GM21367 (cell line): ENCODE results near the gene NTM.

Source experiments
- ATAC-seq: cut with Tn5 transposase; IDR thresholded peaks from one replicate; pipeline ENCODE4 v1.9.1; 2021; ENCODE audit not compliant: unreplicated experiment

The NTM gene

DNA sequence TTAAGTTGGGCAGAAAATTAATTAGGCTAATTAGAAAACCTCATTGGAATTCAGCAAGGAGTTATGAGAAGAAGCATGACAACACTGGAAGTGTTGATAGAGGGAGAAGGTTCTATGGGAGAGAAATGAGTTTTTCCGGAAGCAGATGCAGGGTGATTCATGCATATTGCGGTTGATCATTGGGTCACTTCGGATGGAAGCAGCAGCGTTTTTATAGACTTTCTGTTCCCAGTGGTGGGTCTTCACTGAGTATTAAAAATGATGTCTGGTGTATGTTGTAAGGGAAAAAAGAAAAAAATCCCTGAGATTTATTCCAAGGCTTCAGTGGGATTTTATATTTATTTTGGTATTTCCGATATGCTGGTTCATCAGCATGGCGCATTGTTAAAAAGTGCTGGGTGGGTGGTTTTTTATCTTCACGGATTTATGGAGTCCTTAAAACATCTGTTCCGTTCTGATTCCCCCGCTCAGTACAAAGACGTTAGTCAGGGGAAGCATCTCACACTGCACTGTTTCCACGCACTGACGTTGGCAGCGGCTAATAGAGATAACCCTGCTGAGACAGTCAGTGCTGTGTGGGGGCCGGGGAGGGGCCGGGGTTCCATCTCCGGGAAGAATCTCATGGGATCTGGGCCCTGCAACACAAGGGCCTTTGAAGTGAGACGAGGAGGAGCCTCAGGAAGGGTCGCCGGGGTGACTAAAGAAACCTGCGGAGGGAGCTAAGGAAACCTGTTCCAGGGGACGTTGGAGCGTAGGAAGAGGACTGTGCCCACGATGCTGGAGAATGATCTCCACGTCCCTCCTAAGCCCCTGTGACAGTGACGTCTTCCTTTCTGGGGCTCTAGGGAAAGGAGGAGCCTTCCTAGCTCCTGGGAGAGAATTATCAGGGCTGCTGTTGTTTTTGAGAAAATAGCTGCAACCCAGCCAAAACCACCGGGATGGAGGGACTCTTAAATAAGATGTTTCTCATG is 390.0 kb downstream of the NTM start:
- no peak for ATAC-seq

DNA sequence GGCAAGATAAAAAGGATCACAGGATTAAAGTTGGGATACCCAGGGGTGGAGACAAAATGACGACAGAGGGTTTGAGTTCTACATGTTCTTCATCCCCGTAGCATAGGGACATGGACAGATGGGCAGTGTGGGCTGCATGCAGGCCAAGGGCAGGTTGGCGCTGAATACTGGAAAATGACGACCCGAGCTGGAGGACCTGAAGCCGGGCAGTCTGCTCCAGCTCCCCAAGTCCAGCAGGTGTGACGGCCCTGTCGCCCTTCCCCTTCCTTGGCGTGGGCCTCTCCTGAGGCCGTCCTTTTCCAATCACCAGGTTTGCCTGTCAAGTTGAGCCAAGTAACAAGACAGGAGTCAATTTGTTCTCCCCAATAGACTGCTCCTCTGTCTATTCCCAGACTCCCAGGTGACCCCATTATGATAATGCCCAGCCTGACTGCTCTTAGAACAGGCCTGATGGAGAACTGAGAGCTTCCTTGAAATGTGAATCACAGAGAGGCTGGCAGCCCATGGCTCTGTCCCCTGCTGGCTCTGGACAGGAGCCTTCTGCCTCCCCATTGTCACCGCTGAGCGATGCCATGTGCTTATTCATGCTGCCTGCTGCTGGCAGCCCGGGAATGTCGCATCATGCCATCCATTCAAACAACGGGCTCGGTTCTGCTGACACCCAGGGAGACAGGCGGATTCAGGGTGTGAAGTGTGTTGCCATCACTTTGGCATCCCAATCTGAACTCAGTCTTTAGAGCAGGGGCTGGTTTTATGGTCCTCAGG is 392.1 kb downstream of the NTM start:
- ATAC-seq: no peak

DNA sequence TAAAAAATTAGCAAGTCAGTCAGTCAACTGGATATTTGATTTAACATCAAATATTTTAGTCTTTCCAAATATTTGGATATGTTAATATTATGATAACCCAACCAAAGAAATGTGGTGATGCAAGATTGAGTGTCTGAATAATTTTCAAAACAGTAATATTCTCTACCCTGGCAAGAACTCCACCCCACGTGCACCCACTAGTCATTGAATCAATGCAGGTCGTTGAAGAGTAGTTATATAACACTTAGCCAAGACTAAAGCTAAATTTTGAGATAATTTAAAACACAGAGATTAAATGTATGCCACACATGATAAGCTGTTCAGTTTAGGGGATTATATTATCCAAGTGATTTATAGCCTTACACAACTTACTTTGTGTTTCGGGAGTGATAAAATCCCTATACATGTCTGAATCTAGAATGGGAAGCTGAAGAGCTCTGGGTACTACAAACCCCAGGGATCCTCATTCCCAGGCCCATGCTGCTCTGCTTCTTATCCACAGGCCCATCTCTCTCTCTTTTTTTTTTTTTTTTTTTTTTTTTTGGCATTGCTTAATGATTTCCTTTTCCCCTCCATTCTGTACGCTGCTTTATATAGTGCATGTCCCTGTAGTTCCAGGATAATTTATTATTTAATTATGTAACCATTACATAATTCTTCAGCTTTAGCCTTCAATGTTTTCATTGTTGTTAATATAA is 392.9 kb downstream of the NTM start:
- ATAC-seq: no peak

DNA sequence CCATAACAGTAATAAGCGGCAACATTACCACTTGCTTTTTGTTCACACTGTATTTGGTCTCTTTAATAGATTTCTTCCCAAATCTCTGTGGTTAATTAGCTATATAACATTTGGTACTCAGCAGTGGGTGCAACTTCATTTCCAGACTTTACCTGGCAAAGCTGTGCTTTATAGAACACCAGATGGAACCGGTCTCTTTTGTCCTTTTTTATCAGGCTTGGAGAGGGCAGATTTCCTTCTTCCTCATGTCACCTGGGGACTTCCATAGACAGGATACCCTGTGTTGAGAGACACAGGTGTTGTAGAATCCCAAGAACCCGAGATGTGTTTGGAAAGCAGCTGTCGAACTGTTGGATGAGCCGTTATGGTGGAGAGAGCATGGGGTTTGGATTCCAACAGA is 393.7 kb downstream of the NTM start:
- no peak for ATAC-seq

DNA sequence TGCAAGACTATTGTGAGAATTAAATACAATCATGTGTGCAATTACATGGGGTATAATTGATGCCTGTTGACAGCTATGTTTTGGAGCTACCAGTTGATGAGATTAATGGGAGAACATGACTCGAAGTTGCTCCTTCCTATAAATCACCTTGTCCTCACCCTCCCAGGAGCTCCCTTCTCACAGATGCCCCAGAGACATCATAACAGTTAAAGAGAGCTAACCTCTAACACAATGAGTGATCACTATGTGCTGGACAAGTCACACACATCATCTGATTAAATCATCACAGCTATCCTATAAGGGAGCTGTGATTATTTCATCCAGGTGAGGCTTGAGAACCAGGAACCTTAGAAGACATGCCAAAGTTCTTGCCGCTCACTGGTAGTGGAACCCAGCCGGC is 394.2 kb downstream of the NTM start:
- ATAC-seq: no peak

DNA sequence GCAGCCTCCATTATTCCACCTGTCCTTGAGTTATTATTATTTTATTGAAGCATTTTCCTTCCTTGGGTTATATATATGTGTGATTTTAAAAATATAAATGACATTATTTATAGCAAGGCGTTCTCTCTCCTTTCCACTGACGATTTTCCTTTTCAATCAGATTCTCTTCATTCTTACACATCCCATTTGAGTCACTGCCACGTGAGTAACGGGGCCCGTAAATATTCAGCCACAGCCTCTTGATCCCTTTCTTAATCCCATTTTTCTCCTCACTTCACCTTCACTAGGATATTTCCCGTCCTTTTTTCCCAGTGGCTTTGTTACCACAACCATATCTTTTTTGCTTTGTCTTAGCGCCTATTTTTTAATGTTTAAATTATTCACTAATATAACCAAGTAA is 396.2 kb downstream of the NTM start:
- ATAC-seq: no peak

DNA sequence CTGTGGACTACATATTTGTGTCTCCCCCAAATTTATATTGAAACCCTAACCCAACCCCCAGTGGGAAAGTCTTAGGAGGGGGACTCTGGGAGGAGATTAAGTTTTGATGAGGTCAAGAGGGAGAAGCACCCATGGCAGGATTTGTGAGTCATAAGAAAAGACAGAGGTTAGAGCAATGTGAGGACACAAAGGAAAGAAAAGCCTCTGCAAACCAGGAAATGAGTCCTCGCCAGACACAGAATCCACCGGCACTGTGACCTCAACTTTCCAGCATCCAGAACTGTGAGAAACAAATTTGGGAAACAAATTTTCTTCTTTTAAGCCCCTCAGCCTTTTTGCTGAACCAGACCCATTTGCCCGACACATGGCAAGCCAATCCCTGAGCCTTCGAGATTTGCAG is 397.0 kb downstream of the NTM start:
- no peak for ATAC-seq

DNA sequence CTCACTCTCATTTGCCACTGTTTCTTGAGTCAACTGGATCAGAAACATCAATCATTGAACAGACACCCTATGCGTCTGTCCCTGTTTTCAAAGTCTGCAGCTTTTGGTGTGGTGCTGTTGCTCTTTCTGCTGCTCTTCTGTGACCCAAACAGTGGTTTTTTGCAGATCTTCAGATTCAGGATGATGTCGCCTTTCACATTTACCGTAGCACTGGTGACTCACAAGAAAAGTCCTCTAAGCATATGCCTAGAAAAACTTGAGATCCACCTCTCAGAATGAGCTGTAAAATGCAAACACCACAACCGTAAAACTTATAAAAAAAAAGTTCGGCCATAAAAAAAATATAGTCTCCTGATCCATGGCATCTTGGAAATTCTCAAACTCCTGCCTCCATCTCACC is 400.4 kb downstream of the NTM start:
- no peak for ATAC-seq

DNA sequence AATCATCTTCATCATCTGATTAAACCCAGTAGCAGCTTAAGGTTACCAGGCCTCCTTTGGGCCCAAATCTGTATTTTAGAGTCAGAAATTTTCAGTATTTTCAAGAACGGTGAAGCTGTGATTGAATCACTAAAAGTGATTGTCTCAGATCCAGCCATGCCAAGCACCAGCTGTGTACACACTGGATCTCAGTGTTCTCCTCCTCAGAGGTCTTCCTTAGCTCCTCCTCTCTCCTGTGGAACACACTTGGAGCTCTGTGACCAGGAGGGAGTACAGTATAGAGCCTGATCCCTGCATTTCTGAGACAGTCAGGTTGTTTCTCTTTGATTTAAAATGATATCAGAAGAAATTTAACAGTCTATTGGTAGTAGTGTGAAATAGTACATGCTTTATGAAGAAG is 401.1 kb downstream of the NTM start:
- no peak for ATAC-seq

DNA sequence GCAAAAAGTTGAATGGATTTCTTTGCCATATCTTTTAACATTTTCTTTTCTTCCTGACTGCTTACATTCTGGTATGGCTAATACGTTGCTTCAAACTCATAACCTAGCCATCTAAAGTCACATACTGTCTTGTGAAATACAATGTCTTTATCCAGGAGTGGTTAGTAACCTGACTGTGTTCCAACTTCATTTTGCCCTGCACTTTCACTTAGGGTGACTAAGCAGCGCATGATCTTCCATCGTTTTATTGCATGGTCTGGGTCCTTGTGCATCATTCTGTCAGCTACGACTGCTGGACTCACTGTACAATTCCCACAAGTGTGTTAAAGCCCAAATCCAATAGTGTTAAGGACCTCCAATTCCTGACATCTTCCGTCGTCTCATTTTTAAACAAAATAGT is 403.2 kb downstream of the NTM start:
- ATAC-seq: no peak

DNA sequence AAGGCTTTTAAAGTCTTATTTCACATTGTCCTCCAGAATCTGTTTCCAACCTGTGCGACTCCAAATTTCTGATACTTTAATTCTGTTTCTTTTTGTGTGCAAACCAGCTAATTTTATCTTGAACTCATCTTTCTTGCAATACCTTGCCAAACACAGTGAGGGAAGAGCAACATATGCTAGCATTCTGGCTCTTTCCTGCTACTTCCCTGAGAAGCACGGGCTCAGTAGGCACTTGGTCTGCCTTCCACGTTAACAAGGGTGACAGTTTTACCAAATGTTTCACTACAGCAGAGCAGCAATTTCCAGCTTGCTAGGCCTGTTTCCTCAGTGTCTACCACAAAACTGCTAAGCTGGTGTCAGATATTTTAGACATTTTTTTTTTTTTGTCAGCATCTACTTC is 405.8 kb downstream of the NTM start:
- no peak for ATAC-seq

DNA sequence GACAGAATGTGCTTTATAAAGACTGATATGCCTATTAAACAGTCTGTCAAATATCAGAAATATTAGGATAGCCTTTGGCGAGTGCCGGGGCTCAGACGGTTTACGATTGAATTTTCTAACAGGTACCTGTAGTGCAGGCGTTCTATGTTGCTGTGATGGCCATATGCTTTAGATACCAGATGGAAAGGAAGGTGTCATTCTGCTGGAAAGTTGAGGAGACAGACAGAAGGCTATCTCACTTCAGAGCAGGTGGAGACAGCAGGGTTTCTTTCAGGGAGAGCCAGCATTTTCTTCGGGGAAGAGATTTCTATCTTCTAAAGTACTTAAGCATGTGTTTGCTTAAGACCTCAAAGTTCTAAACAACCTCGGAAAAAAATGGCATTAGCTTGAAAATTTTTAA is 415.4 kb downstream of the NTM start:
- ATAC-seq: no peak

DNA sequence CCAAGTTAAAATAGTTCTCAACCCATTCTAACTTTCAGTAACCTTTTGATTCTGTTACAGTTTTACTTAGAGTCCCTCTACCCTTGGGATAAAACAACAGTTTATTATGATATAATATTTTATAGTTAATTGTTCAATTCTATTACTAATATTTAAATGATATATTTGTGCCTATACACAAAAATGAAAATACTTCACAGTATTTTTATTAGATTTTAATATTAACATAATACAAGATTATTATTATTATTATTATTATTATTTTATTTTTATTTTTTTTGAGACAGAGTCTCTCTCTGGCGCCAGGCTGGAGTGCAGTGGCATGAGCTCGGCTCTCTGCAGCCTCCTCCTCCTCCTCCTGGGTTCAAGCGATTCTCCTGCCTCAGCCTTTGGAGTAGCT is 416.7 kb downstream of the NTM start:
- ATAC-seq: no peak

DNA sequence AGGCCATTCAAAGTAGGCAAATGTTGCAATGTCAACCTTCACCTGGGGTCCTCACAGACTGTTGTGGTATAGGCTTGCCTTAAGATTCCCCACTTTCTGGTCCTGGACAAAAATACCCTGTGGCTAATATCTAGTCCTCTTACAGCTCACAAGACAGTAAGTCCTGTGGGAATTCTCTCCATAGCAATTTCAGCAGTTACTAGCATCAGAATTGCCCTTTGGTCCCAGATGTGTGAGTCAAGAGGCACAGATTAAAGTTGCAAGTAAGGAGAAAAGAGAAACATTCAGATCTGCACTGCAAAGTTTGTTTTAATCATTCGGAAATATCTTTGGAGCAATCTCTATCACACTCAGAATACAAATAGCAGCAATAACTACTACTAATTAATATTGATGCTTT is 420.2 kb downstream of the NTM start:
- ATAC-seq: no peak

DNA sequence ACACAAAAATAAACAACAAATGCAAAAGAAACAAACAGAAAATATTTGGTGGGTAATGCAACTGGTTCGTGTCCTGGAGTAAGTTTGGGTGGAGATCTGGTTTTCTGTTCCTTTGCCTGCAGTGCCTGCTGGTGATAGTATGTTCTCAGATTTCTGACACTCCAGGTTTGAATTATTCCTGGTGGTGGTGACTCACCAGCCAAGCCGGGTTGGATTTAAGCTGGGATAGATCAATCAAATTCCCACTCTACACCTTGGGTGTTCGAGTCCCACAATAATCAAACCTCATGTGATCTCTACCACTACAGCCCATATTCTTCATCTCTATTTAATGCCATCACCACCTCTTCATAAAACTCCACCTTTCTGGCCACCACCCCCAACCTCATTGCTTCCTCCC is 421.8 kb downstream of the NTM start:
- ATAC-seq: no peak

DNA sequence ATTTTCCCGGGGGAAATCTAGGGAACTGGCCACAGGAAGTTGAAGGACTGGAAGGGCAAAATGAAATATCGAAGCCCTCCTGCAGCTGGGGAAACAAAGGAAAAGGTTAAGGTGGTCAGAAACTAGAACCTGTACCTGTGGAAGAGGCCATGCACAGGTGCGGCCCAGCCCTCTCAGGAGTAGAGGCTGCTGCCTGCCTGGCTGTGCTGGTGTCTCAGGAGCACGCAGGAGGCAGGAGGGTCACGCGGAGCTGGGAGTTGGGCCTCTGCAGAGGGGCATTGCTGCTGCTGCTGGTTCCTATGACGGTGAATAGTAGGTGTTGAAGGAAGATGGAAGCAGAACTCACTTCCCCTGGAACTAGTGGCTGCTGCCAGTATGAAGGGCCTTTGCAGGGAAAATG is 425.7 kb downstream of the NTM start:
- ATAC-seq: no peak

DNA sequence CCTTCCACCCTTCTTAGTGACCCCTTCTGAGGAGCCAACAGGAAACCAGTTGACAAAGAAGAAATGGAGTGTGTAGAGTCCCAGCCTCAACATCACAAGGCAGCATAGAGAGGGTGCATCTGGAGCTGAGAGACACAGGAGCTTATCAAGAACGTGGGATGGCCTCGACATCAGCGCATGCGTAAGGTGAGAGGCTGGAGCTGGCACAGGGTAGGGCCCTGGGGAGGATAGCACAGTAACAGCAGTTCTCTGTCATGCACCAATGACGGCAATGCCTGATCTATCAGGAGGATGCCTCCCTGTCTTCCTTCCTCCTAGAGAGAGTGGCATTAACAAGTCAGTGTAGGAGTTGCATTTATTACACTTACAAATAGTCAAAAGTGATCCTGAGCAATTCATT is 426.1 kb downstream of the NTM start:
- ATAC-seq: no peak

DNA sequence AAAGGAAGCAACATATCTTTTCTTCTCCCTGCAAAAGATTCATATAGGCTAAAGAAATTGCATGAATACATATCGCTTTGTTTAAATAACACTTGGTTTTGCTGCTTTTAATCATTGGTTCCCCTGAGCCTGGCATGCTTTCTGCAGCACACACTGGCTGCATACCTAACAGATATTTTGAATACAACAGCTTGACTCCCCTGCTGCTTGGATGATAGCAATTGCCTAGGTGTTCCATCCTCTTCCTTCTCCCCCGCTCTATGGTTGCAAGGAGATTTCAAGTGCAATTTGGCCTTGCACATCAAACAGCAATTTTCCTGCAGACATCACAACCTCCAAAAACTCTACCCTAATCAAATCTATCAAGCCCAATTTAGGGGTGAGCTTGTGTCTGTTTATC is 430.0 kb downstream of the NTM start:
- no peak for ATAC-seq

DNA sequence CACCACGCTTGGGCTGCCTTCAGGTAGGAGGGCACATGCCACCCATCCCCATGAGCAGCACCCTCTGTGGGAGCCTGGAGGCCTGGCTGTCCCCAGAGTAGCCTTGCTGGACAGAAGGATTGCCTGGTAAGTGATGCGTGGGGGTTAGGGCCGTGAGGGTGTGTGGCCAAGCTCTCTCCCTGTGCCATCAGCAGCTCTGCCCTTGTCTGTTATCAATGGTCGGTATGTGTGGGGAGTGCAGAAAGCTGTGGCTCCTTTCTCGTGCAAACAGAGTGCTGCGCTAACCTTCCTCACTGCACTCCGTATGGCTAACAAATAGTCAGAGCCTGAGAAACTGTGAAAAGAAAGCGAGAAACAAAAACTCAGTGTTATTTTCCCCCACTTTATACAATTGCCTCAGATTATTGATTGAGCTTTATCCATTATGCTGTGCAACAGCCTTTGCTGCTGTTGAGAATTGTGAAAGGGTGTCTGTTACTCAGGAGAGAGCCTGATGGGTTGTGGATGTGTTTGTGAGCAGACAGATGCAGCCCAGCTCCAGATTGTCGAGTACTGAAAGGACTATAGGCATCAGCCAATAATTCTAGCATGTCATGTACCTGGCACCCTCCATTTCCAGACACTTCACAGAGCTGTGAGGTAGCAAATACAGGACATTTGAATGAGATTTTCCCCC is 432.2 kb downstream of the NTM start:
- no peak for ATAC-seq

DNA sequence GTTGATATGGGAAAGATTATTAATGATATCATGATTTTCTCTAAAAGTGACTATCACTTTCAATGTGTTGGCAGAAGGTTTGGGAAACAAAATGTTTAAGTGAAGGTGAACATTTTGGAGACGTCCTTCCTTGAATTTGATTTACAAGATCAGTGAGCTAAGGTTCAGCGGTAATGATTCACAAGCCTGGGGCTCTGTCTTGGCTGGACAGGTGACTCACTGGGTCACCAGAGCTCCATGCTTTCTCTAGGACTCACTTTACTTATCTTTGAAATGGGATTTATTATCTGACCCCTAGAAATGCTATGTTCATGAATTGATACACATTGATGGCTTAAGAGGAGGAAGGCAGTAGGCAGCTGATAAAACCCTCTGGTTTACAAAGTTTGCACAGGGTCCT is 437.5 kb downstream of the NTM start:
- no peak for ATAC-seq

DNA sequence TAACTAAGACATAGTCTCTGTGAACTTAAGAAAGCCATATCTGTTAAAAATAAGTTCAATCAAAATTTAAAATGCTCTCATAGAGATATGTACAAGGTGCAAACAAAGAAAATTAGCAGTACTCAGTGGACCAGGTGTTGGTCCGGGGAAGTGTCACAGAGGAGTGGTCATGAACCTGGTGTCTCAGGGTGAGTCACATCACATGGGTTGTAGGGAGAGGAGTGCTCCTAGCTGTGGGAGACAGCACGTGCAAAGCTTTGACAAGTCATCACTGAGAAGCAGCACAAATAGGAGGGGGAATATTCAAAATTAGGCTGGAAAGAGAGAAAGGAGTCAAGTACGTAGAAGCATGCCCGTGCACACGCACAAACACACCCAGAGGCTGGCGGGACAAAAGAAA is 438.1 kb downstream of the NTM start:
- ATAC-seq: no peak
